GM19240 (cell line): Measurements from ENCODE around the gene SLC35F4.
"Not testable (repeated sequence)": the region's sequence is repeated elsewhere in the genome, so short reads cannot be mapped to it uniquely, and the experiment has no call there.

ENCODE experiments used
- DNase-seq: peaks from one replicate; pipeline ENCODE4 v3.0.0; 2011; ENCODE audit warnings: low spot score; ENCODE audit not compliant: insufficient read length

The SLC35F4 gene

GRCh38 chr14:57729208-57730187 is 136.4 kb downstream of the SLC35F4 start:
- no peak for DNase-seq

DNA sequence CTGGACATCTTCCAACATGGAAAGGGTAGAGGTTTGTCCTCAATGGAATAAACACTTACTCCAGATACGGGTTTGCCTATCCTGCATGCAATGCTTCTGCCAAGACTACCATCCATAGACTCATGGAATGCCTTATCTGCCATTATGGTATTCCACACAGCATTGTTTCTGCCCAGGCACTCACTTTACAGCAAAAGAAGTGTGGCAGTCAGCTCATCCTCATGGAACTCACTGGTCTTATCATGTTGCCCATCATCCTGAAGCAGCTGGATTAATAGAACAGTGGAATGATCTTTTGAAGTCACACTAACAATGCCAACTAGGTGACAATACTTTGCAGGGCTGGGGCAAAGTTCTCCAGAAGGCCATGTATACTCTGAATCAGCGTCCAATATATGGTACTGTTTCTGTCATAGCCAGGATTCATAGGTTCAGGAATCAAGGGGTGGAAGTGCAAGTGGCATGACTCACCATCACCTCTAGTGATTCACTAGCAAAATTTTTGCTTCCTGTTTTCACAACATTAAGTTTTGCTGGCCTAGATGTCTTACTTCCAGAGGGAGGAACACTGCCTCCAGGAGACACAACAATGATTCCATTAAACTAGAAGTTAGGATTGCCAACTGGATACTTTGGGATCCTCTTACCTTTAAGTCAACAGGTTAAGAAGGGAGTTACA is 140.4 kb downstream of the SLC35F4 start:
- DNase-seq: no peak

DNA sequence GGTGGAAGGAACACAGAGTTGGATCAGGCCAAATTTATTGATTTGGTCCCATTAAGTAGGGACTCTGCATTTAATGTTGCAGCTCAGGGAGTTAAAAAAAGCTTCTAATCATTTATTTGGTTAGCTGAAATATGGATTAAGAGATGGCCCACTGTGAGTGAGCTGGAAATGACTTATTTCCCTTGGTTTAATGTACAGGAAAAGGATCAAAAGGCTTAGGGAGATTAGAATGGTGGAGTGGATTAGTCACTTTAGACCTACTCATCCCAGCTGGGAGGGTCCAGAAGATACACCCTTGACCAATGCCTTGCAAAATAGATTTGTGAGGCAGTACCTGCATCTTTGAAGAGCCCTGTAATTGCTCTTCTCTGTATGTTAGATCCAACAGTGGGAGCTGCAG is 143.8 kb downstream of the SLC35F4 start:
- not testable (repeated sequence) for DNase-seq

GRCh38 chr14:57714487-57714931 is 151.4 kb downstream of the SLC35F4 start:
- no peak for DNase-seq

DNA sequence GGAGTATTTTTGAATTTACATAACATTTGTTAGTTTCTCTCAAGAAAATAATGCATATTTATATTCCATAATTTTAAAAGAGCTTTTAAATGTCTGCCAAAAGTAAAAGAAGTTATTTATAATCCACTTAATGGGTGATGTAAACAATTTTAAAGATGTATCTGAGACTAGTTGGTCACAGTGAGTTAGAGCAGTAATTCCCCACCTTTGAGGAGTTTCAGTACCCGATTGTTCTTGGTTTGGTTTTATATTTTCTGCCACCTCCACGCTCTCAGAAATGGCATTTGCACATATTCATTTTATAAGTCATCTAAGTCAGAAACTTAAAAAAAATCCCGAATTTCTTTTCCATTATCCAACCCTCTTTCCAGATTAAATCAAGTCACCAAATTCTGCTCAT is 153.2 kb downstream of the SLC35F4 start:
- no peak for DNase-seq

DNA sequence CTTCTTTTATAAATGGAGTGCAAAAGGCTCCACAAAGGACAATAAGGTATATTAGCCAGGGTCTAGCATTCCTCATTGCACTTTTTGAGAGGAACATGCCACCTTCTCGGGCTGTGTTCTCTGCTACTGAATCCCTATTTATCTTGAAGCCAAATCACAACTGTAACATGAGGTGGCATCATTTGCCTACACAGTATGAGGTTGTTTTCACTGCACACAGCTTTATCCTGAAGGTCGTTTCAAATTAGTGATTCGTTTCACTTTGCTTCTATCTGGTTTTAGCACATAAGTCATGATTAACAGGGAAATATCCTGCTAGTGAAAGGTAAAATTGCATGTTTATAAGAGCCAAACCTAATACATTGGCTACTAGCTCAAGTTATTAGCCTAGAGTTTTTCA is 153.8 kb downstream of the SLC35F4 start:
- DNase-seq: no peak

- no peak for DNase-seq
These were observed 156.0 kb downstream of the SLC35F4 start for GRCh38 chr14:57709909-57710308.

- DNase-seq: not testable (repeated sequence)
These were observed 156.8 kb downstream of the SLC35F4 start for GRCh38 chr14:57709086-57709485.

GRCh38 chr14:57707219-57707618 is 158.7 kb downstream of the SLC35F4 start:
- no peak for DNase-seq

DNA sequence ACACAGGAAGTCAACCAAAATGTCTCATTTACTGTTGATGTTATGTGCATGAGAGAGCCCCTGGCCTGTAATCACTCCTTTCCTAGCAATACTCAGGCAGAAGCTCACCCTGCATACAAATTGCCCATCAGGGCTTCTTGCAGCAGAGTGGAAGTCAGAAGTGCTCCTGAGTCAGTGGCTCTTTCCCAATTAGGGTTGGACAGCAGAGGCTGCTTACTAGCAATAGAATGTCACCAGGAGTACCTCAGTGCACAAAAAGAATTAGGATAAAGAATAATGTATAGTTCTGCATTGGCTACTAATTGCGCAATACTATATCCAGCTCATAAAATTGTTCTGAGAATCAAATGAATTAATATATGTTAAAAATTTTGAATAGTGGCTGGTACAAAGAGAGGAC is 161.1 kb downstream of the SLC35F4 start:
- DNase-seq: no peak

- no peak for DNase-seq
These were observed 165.9 kb downstream of the SLC35F4 start for GRCh38 chr14:57699947-57700346.

DNA sequence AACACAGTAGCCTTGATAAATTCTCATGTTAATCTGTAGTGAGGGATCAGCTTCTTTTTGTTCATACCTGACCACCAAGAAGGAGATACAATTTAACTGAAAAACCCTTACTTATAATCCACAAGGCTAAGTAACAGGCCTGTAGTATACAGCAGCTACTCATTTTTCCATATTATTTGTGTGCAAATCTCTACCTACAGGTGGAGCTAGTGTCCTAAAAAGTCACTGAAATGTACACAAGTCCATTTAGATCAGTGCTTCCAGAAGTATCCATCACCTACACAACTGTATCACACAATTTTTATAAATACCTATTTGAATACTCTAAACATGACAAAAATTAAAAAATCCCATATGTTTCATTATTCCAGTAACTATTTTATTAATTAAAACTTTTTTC is 173.2 kb downstream of the SLC35F4 start:
- no peak for DNase-seq

DNA sequence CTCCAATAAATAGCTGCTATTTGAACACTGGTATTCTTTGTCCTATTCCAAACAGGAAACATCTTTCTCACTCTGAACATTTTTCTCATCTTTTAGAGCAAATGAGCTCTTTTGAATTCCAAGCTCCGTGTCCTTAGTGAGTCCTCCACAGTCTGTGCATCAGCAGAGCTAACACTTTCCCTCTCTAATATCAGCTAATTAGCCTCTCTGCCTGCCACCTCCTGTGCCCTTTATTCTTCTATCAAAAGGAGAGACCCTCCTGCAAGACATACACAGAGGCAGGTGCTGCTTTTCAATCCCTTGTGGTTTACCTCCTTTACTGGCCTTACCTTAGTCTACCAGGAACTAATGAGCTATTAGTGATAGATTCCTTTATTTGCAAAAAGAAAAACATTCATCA is 178.5 kb downstream of the SLC35F4 start:
- no peak for DNase-seq

DNA sequence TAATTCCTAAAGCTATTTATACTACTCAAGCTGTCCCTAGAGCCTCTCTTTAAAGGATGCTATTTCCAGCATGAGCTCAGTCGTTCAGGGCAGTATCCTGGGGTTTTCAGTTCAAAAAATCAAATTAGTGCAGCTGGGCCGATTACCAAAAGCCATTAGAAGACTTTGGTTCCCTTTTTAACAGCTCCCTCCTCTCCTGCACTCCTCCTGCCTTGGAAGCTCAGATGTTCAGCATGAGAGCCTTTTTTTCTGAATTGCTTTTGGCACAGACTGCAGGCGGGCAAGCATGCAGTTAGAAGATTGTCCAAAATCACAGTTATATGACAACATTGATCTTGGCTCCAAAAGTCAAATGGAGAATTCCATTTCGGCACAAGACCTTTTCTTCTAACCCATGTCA is 179.6 kb downstream of the SLC35F4 start:
- no peak for DNase-seq

GRCh38 chr14:57671021-57671420 is 194.9 kb downstream of the SLC35F4 start:
- DNase-seq: no peak

GRCh38 chr14:57660208-57660607 is 205.7 kb downstream of the SLC35F4 start:
- DNase-seq: no peak

DNA sequence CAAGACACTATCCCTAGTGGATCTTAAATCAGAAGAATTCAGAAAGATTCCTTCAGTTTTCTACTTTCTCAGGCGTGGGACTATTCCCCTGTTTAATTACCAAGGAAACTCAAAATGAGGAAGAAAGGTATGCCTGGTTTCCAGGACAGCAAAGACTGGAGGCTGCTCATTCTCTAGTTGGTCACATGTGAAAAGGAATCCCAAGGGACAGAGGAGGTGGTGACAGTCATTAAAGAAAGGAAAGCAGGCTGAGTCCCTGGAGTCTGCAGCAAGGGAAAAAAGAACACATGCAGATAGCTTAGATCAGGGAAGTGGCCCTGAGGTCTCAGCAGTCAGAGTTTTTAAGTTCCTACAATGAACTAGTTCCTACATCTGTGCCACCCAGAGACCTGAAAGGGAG is 206.8 kb downstream of the SLC35F4 start:
- DNase-seq: no peak

- DNase-seq: no peak
These were observed 208.4 kb downstream of the SLC35F4 start for GRCh38 chr14:57657487-57657886.

DNA sequence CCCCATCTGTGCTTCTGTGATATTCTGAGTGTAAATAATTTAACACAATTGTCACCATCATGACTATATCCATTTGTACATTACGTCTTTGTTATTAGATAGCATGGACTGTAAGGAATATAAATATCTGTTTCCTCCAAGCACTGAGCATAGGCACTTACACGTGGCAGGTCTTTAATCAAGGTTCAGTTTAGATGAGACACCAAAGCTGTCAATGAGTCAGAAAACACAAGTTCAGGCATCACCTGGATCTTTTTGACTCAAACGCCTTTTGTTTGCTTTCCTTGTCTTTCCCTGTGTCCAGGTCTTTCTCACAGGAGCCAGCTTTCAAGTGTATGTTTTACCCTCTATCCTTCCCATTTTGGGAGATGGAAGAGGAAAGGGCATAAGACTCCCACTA is 209.0 kb downstream of the SLC35F4 start:
- no peak for DNase-seq

GRCh38 chr14:57652769-57653168 is 213.1 kb downstream of the SLC35F4 start:
- no peak for DNase-seq

- no peak for DNase-seq
These were observed 224.1 kb downstream of the SLC35F4 start for GRCh38 chr14:57641776-57642175.

GRCh38 chr14:57640036-57640435 is 225.9 kb downstream of the SLC35F4 start:
- DNase-seq: no peak

DNA sequence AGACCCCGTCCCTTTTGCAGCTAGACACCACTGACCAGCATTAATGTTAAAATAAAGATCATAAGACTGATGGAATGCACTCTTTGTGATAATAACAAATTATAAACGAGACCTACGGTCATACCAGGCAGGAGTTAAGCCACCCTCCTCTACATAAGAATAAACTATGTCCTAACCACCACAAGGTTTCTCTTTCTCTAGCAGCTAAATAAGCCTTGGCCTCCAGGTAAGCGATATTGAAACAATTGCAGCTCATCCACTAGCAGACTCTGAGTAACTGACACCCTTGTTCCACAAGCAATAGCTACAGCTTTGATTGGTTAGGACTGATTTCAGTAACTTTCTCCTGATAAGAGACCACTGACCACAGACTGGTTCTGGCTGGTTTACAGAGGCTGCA is 228.0 kb downstream of the SLC35F4 start:
- DNase-seq: no peak
